22Rv1 (cell line): Measurements from ENCODE around the gene TCERG1L.

Experiments
- CTCF ChIP-seq: fragments of 450-650 bp; IDR thresholded peaks from 2 replicates; pipeline ENCODE4 v1.5.1; 2017; ENCODE audit warnings: mild to moderate bottlenecking
- ZFX ChIP-seq: fragments of 450-650 bp; IDR thresholded peaks from 2 replicates; pipeline ENCODE4 v1.6.1; 2017; ENCODE audit warnings: antibody characterized with exemption, borderline replicate concordance

GRCh38 chr10:131314148-131314547 is 2.6 kb upstream of the TCERG1L start:
- TF ChIP-seq CTCF, result no peak
- no peak for TF ChIP-seq ZFX
